ENCODE measurements around the gene ATP2B2. TPM values are rescaled to one million over a fixed set of nuclear protein-coding genes. Genes with fewer than 3 reads are reported as not detected.

The ATP2B2 gene
- total and polyA plus RNA-seq, 10 of the 15 experiments (the other 5 are each of a cell fraction or from before 2014, with no cell fraction given): 0.04 TPM; not detected in 9

DNA sequence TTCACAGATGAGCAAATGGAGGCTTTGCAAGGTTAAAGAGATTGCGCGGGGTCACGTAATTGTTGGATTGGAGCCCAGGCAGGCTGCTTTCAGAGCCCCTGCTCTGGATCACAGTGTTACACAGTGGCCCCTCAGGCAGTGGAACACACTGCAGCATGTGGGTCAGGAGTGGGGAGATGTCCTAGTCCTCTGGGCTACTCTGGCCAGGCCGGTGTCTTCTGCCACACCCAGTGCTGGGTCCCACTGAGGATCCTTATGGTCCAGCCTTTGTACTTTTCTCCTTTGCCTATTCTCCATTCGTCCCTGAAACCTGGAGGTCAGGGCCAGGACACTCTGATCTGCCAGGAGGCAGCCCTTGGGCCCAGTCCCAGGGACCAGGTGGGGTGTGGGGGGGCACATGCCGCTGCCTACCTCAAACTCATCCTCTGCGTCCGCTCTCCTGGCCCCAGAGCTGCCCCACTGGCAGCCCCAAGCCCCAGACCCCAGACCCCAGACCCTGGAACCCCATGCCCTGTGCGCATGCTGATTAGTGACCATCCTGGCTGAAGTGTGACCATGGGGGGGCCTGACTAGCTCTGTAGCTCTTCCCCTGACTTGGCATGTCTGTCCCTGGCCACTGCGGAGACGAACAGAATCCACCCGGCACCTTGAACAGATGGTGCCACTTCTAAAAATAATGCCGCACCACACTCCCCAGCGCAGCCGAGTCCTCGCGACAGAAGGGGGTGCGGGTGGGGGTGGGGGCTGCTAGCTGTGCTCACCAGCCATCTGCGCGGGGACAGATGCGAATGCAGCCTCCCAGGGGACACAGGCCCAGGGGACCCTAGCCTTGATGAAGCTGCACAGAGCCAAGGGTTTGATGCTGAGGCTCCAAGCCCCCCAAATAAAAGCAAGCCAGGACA lies 41.6 kb downstream of the ATP2B2 start (continued):
- TF ChIP-seq, protein P1, sequence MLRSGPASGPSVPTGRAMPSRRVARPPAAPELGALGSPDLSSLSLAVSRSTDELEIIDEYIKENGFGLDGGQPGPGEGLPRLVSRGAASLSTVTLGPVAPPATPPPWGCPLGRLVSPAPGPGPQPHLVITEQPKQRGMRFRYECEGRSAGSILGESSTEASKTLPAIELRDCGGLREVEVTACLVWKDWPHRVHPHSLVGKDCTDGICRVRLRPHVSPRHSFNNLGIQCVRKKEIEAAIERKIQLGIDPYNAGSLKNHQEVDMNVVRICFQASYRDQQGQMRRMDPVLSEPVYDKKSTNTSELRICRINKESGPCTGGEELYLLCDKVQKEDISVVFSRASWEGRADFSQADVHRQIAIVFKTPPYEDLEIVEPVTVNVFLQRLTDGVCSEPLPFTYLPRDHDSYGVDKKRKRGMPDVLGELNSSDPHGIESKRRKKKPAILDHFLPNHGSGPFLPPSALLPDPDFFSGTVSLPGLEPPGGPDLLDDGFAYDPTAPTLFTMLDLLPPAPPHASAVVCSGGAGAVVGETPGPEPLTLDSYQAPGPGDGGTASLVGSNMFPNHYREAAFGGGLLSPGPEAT (IDR thresholded peaks at IDR 0.05; ENCODE audit: low read depth): no peak
- TF ChIP-seq MTA2 (IDR thresholded peaks at IDR 0.05; ENCODE audit: low read depth) (no peak), FOXK2 (IDR thresholded peaks at IDR 0.05) (no peak), ZBED1 (IDR thresholded peaks at IDR 0.05; ENCODE audit: borderline replicate concordance) (no peak), JUND (IDR thresholded peaks at IDR 0.05; ENCODE audit: low read depth, low read length) (no peak), PAX5 (IDR thresholded peaks at IDR 0.05; ENCODE audit: borderline replicate concordance, low read depth, low read length) (no peak)

DNA sequence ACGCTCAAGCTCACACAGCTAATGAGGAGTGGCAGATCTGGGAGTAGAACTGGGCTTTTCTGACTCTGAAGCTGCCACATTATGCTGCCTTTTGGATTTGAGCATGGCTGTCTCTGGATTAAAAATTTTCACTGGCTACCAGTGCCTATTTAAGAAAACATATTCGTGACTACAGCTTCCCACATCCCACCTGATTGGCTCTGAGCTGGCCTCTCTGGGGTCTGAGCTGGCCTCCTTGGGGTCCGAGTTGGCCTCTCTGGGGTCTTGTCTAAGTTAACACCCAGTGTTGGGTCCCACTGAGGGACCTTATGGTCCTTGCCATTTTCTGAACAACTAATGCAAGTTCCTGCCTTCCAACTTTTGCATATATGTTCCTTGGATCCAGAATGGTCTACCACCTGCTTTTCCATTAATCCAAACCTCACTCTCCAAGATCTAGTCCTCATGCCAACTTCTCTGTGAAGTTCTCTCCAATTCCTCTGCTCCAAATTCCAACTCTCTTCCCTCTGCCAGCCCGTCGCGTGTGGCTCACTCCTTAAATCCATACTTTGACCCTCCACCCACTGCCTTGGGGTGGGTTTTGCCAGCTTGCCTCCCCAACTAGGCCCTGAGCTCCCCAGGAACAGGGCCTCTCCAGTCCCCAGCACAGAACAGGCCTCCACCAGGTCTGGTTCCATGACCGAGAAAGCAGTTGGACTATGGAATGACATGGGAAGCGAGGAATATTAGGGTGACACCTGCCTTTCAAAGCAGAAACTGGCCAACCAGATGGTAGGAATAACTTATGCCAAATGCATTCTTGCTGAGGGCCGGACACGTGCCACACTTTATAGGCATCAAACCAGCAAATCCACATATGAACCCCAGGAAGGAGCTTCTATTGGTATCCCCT lies 42.5 kb downstream of the ATP2B2 start:
- ChIA-PET POLR2A (no interaction called here), SMC1A (ENCODE audit: uncharacterized antibody, unreplicated experiment) (no interaction called here), CTCF (no interaction called here), RAD21 (ENCODE audit: unreplicated experiment) (no interaction called here)
- in situ Hi-C loops (cut with MboI): no loop called here
- intact Hi-C loops (cut with micrococcal nuclease; ENCODE audit: unreplicated experiment): no loop called here
- 22% methylated on average over 10 of the region's 10 CpGs for WGBS (ENCODE audit: insufficient coverage, insufficient replicate concordance, low lambda C conversion rate, missing lambda C conversion rate)
- no peak overlapping the region for H3K4me3 ChIP-seq
- FAIRE-seq: no peak
- no peak for ATAC-seq
- no peaks in the 10 kb centered on the region for H3K36me3 ChIP-seq (ENCODE audit: control insufficient read depth in 2 of 2, insufficient read depth in 2 of 2, low read length in 1 of 2)
- H4K20me1 ChIP-seq (ENCODE audit: control insufficient read depth, insufficient read depth): no peaks in the 10 kb centered on the region
- DNase-seq (ENCODE audit: low read depth, low spot score): no peak
- H3K4me2 ChIP-seq (ENCODE audit: control insufficient read depth, insufficient read depth): no peak overlapping the region
- BruUV-seq (replicated peaks): no TSS peak
- peaks cover 3% of the 10 kb centered on the region for H3K4me1 ChIP-seq (ENCODE audit: control insufficient read depth, insufficient read depth, low read length)
- H3K27me3 ChIP-seq (replicated peaks in 1 of 2; ENCODE audit: control insufficient read depth in 2 of 2, insufficient read depth in 2 of 2, low read length in 1 of 2): no peaks in the 10 kb centered on the region; a peak in 2 of 4 replicates
- H3K79me2 ChIP-seq (ENCODE audit: control insufficient read depth, insufficient read depth, low read length): no peaks in the 10 kb centered on the region
- no peak overlapping the region for H2AFZ ChIP-seq (ENCODE audit: control insufficient read depth, low read depth, low read length)
- H3K9ac ChIP-seq (ENCODE audit: control insufficient read depth, insufficient read depth, low read length): no peak overlapping the region
- no peaks in the 10 kb centered on the region; the same call in 2 of the 3 replicates for H3K9me3 ChIP-seq (replicated peaks; ENCODE audit: control insufficient read depth, insufficient read depth, low read length)
- H3K27ac ChIP-seq (ENCODE audit: control insufficient read depth, insufficient read depth): no peak overlapping the region
- TF ChIP-seq, protein P2, sequence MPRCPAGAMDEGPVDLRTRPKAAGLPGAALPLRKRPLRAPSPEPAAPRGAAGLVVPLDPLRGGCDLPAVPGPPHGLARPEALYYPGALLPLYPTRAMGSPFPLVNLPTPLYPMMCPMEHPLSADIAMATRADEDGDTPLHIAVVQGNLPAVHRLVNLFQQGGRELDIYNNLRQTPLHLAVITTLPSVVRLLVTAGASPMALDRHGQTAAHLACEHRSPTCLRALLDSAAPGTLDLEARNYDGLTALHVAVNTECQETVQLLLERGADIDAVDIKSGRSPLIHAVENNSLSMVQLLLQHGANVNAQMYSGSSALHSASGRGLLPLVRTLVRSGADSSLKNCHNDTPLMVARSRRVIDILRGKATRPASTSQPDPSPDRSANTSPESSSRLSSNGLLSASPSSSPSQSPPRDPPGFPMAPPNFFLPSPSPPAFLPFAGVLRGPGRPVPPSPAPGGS (IDR thresholded peaks at IDR 0.05; ENCODE audit: borderline replicate concordance, insufficient read depth, low read depth, low read length, poor library complexity, severe bottlenecking): no peak
- TF ChIP-seq EZH2 (IDR thresholded peaks at IDR 0.05; ENCODE audit: borderline replicate concordance, control insufficient read depth, low read depth, low read length): no peak
- TF ChIP-seq, protein P3, sequence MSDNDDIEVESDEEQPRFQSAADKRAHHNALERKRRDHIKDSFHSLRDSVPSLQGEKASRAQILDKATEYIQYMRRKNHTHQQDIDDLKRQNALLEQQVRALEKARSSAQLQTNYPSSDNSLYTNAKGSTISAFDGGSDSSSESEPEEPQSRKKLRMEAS (IDR thresholded peaks at IDR 0.05; ENCODE audit: low read depth, low read length): no peak
- TF ChIP-seq, protein P4, sequence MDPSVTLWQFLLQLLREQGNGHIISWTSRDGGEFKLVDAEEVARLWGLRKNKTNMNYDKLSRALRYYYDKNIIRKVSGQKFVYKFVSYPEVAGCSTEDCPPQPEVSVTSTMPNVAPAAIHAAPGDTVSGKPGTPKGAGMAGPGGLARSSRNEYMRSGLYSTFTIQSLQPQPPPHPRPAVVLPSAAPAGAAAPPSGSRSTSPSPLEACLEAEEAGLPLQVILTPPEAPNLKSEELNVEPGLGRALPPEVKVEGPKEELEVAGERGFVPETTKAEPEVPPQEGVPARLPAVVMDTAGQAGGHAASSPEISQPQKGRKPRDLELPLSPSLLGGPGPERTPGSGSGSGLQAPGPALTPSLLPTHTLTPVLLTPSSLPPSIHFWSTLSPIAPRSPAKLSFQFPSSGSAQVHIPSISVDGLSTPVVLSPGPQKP (IDR thresholded peaks at IDR 0.05; ENCODE audit: low read depth, low read length): no peak
- no peak for TF ChIP-seq MEF2B (IDR thresholded peaks at IDR 0.05; ENCODE audit: partially characterized antibody, poor library complexity, severe bottlenecking)
- no peak for TF ChIP-seq MYB (IDR thresholded peaks at IDR 0.05; ENCODE audit: borderline replicate concordance, low read depth, low read length)
- TF ChIP-seq, protein P5, sequence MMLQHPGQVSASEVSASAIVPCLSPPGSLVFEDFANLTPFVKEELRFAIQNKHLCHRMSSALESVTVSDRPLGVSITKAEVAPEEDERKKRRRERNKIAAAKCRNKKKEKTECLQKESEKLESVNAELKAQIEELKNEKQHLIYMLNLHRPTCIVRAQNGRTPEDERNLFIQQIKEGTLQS (IDR thresholded peaks at IDR 0.05; ENCODE audit: borderline replicate concordance, extremely low read depth, low read depth, low read length): no peak
- TF ChIP-seq SIN3A (IDR thresholded peaks at IDR 0.05; ENCODE audit: low read depth, low read length): no peak
- TF ChIP-seq TBL1XR1 (IDR thresholded peaks at IDR 0.05; ENCODE audit: low read depth, low read length): no peak
